ENCODE data around the gene MX1.

GRCh38 chr21:41387042-41387819 lies 38.8 kb upstream of the MX1 start:
- TF ChIP-seq CTCF (IDR thresholded peaks at IDR 0.05; ENCODE audit: insufficient read depth, low read depth, low read length) = no peak
- no peak for TF ChIP-seq EZH2 (IDR thresholded peaks at IDR 0.05; ENCODE audit: insufficient read depth, low read length)
